Neural progenitor cell (in vitro differentiated cells): Measurements from ENCODE around the gene PCYOX1L.

Source experiments
- CTCF ChIP-seq: fragments of 200-600 bp; sonication (generic); IDR thresholded peaks from 2 replicates; pipeline ENCODE4 v1.5.1; 2017; ENCODE audit warnings: antibody characterized with exemption, mild to moderate bottlenecking
- EZH2 ChIP-seq: fragments of 200-600 bp; sonication (generic); IDR thresholded peaks from 2 replicates; pipeline ENCODE4 v1.6.1; 2017; ENCODE audit warnings: antibody characterized with exemption, mild to moderate bottlenecking, moderate library complexity
- EZH2phosphoT487 ChIP-seq: fragments of 200-600 bp; sonication (generic); IDR thresholded peaks from 2 replicates; pipeline ENCODE4 v1.6.1; 2017; ENCODE audit warnings: antibody characterized with exemption

GRCh38 chr5:149364719-149365118, 6.9 kb downstream of the PCYOX1L start:
- TF ChIP-seq CTCF (no peak), EZH2 (no peak), EZH2phosphoT487 (no peak)
